ENCODE data around the gene SLIT1.
"Not testable (repeated sequence)": the region's sequence is repeated elsewhere in the genome, so short reads cannot be mapped to it uniquely, and the experiment has no call there.

GRCh38 chr10:97082575-97082974 is 103.2 kb downstream of the SLIT1 start:
- TF ChIP-seq CTCF (conservative IDR thresholded peaks at IDR 0.05; ENCODE audit: low read length); EZH2phosphoT487 (IDR thresholded peaks at IDR 0.05; ENCODE audit: borderline replicate concordance, low read depth, low read length): not testable (repeated sequence)
